Body of pancreas (tissue), 4 donors: ENCODE results near the gene PATL2. TPM values are rescaled to one million over a fixed set of nuclear protein-coding genes. Genes with fewer than 3 reads are reported as not detected.
"Not testable (repeated sequence)": the region's sequence is repeated elsewhere in the genome, so short reads cannot be mapped to it uniquely, and the experiment has no call there.

Experiments
- ATAC-seq: fragments of 150-250 bp; one replicate; pipeline ENCODE4 v1.9.1; 2016
- DNase-seq, 4 donors: peaks; one replicate each; pipeline ENCODE4 v3.0.0-alpha.2; 2019
- H3K27ac ChIP-seq, 4 donors: fragments of 200-600 bp; sonication (generic); 1 replicate in 3 of 4; 2 replicates in 1 of 4; pipeline versions ENCODE4 v1.5.1 to v1.6.1; 2016 to 2019; ENCODE audit warnings: mild to moderate bottlenecking in 1 of 4, mixed read lengths in 1 of 4, moderate library complexity in 1 of 4
- H3K27me3 ChIP-seq, 2 donors: fragments of 200-600 bp; sonication (generic); one replicate each; pipeline ENCODE4 v1.6.0; 2016; ENCODE audit warnings: mild to moderate bottlenecking in 1 of 2
- H3K36me3 ChIP-seq, 2 donors: fragments of 200-600 bp; sonication (generic); replicated peaks in 1 of 2; 2 replicates each; pipeline ENCODE4 v1.5.1; 2016; ENCODE audit warnings: low read depth in 2 of 2; ENCODE audit not compliant: insufficient read depth in 1 of 2
- H3K4me1 ChIP-seq: fragments of 200-600 bp; sonication (generic); one replicate; pipeline ENCODE4 v1.6.0; 2016
- H3K4me3 ChIP-seq, 2 donors: fragments of 200-600 bp; sonication (generic); 1 replicate in 1 of 2; 2 replicates in 1 of 2; pipeline ENCODE4 v1.5.1; 2016 to 2019
- H3K9me3 ChIP-seq, 3 donors: fragments of 200-600 bp; sonication (generic); 1 replicate in 2 of 3; 2 replicates in 1 of 3; pipeline ENCODE4 v1.5.1; 2016
- CTCF ChIP-seq, 7 experiments: fragments of 450-650 bp in 4 of 7; fragments of 200-600 bp in 3 of 7; sonication (generic) in 3 of 7; IDR thresholded peaks; one replicate each; pipeline ENCODE4 v1.5.1; 2016 to 2019; ENCODE audit warnings: antibody characterized with exemption in 7 of 7
- POLR2A ChIP-seq, 3 donors: fragments of 450-650 bp; IDR thresholded peaks; one replicate each; pipeline ENCODE4 v1.6.1; 2016; ENCODE audit warnings: antibody characterized with exemption in 3 of 3, mild to moderate bottlenecking in 2 of 3
- WGBS, 2 donors: methylation state at CpG; one replicate each; pipeline ENCODE4 v1.1.5; 2017; 5-methylcytosine and 5-hydroxymethylcytosine counted together
- intact Hi-C: fragments of 100-400 bp; cut with DNase I; formaldehyde crosslinking; loops from one replicate; pipeline ENCODE4 v1.15.1; 2023
- total RNA-seq, 2 donors: library from RNA; depleted of rRNA; stranded (reverse); fragments of >200 nt; gene quantifications; one replicate each; pipeline ENCODE4 v1.1.0, GENCODE V29; 2016

The PATL2 gene
- total RNA-seq, 2 donors from 2014 or later, result 1.0 to 1.6 TPM

- H3K27ac ChIP-seq, result peak overlapping the region in 2 of 4 donors; percentile 25 to 38
- H3K27me3 ChIP-seq, H3K4me3 ChIP-seq, ATAC-seq, intact Hi-C loops, H3K36me3 ChIP-seq, H3K9me3 ChIP-seq: not testable (repeated sequence)
- peak in 2 of 3 donors; percentile 16 to 24 for TF ChIP-seq POLR2A (IDR thresholded peaks at IDR 0.05)
- peaks cover 11% of the 10 kb centered on the region for H3K4me1 ChIP-seq
- 35 to 42% methylated on average over 8 of the region's 8 CpGs for WGBS, 2 donors
- peak; percentile 71 to 88 (median 84) for DNase-seq
These were observed 28.1 kb downstream of the PATL2 start for GRCh38 chr15:44682809-44683682.

- Histone ChIP-seq H3K9me3 (no peaks in the 10 kb centered on the region), H3K27ac (no peak overlapping the region), H3K4me3 (no peak overlapping the region), H3K27me3 (no peaks in the 10 kb centered on the region), H3K36me3 (no peaks in the 10 kb centered on the region), H3K4me1 (peaks cover 11% of the 10 kb centered on the region)
- ATAC-seq (no peak), DNase-seq (no peak)
- intact Hi-C loops, result no loop called here
- 69% methylated on average over 2 of the region's 2 CpGs for WGBS, 2 donors
- TF ChIP-seq POLR2A (IDR thresholded peaks at IDR 0.05) (no peak), CTCF (IDR thresholded peaks at IDR 0.05) (no peak)
These were observed 28.9 kb downstream of the PATL2 start for GRCh38 chr15:44682211-44682610.

- no peak for ATAC-seq
- Histone ChIP-seq H3K27ac (no peak overlapping the region), H3K9me3 (no peaks in the 10 kb centered on the region), H3K36me3 (no peaks in the 10 kb centered on the region), H3K4me1 (no peaks in the 10 kb centered on the region), H3K4me3 (no peak overlapping the region), H3K27me3 (no peaks in the 10 kb centered on the region)
- TF ChIP-seq POLR2A (IDR thresholded peaks at IDR 0.05) (no peak), CTCF (IDR thresholded peaks at IDR 0.05) (no peak)
- WGBS, 2 donors, result 55 to 57% methylated on average over 7 of the region's 7 CpGs
- no peak for DNase-seq
- intact Hi-C loops, result no loop called here
These were observed 34.4 kb downstream of the PATL2 start for GRCh38 chr15:44676676-44677075.

DNA sequence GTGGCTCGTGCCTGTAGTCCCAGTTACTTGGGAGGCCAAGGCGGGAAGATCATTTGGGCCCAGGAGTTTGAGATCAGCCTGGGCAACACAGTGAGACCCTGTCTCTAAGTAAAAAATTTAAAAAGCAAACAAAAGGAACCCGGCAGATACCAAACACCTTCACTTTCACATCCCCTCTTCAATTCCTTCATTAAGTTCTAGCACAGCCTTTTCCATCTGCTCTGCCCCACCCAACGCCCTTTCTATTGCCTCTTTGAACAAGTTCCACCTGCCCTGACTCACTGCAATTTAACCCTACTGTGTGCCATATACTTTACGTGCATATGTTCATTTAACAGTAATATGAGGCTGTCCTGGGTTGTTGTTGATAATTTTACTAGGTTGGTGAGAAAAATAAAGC lies 35.2 kb downstream of the PATL2 start:
- no peaks in the 10 kb centered on the region for H3K4me1 ChIP-seq
- TF ChIP-seq POLR2A (IDR thresholded peaks at IDR 0.05), result no peak
- no peak for TF ChIP-seq CTCF (IDR thresholded peaks at IDR 0.05)
- H3K4me3 ChIP-seq, result no peak overlapping the region
- no peaks in the 10 kb centered on the region for H3K27me3 ChIP-seq
- intact Hi-C loops, result no loop called here
- no peaks in the 10 kb centered on the region for H3K9me3 ChIP-seq
- ATAC-seq (no peak), DNase-seq (no peak)
- H3K27ac ChIP-seq, result no peak overlapping the region
- WGBS, 2 donors, result 74 to 77% methylated on average over 5 of the region's 5 CpGs
- no peaks in the 10 kb centered on the region for H3K36me3 ChIP-seq

DNA sequence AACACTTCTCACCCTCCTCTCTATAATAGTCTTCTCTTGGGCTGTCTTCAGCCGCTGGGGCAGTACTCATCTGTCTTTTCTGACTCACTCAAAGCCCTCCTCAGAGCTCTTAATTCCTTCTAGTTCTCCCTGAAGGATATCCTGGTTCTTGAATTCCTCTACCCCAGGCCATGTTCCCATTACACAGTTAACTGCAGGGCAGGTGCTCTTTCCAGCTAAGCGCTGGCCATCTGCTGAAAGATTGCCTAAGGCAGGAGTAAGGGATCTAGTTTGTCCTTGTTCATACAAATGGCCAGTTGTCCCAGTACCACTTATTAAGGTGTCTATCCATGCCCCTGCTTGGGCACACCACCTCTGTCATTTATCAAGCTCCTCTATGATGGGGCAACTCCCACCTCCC lies 37.5 kb downstream of the PATL2 start:
- Histone ChIP-seq H3K27ac (no peak overlapping the region), H3K4me3 (no peak overlapping the region), H3K36me3 (no peaks in the 10 kb centered on the region), H3K9me3 (no peaks in the 10 kb centered on the region), H3K27me3 (no peaks in the 10 kb centered on the region), H3K4me1 (no peaks in the 10 kb centered on the region)
- TF ChIP-seq POLR2A (IDR thresholded peaks at IDR 0.05) (no peak), CTCF (IDR thresholded peaks at IDR 0.05) (no peak)
- ATAC-seq, result no peak
- no peak for DNase-seq
- WGBS, 2 donors, result 97 to 100% methylated on average over 2 of the region's 2 CpGs
- intact Hi-C loops, result no loop called here
